Activated CD4-positive, CD25-positive, alpha-beta regulatory T cell (primary cell): ENCODE data around the gene FBLN1.
"Not testable (repeated sequence)": the region's sequence is repeated elsewhere in the genome, so short reads cannot be mapped to it uniquely, and the experiment has no call there.

Experiments
- DNase-seq, 4 experiments: peaks; one replicate each; lab custom pipeline; 2025; lab: John Stamatoyannopoulos, UW

FBLN1 gene

DNA sequence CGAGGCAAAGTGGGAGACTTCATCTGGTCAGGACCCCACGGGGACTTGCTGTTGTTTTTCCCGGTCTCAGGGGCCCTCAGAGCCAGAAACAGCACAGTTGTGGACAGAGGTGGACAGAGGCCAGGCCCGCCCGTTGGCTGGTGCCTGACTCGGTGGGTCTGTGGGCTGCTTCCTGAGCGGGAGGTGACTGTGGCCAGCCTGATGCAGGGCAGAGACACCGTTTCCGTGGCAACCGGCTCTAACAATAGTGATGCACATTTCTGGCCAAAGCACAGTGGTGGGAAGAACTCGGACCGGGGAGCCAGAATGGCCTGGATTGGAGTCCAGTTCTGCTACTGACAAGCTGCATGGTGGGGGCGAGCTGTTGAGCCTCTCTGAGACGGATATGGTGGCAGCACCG is 110.3 kb downstream of the FBLN1 start:
- DNase-seq = no peak

DNA sequence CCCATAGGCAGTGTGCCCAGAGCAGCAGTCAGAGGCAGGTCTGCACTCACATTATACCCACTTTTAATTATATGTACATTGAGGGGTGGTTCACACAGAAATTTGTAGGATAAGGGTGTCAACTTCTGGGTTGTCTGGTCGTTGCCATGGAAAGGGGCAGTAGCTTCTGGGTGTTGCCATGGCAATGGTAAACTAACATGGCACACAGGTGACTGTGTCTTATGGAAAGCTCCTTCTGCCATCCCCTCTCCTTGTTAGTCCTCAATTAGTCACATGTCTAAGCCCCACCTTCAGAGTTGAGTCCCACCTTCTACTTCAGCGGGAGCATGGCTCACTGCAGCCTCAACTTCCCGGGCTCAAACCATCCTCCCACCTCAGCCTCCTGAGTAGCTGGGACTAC is 112.7 kb downstream of the FBLN1 start:
- DNase-seq = no peak

DNA sequence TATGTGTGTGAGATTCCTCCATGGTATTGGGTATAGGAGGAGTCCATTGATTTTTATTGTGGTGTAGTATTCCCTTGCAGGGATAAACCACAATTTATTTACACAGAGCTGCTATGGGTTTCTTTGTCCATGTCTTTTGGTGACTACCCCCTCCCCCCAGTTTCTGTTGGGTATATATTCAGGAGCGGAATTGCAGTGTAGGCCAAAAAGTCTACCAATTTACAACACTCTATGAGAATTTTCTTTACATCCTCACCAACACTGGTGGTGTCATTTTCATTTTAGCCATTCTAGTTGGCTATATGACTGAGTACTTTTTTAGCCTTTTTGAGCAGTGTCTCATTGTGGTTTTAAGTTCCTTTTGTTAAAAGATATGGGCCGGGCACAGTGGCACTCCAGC is 113.7 kb downstream of the FBLN1 start:
- no peak for DNase-seq

DNA sequence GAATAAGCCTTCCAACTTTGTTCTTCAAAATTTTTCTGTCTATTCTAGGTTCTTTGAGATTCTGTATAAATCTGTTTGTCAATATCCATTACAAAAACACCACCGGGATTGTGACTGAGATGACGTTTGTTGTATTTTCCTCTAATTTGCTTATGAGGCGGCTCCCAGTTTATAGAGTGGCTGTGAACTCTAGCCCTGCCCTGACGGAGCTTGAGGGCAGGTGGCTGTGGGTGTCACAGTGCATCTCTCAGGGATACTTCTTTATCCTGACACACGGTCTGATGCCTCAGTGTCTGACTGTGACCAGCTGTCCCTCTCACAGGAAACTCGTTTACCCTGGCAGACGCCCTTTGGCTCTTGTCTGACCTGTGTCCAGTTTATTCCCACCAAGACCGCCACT is 115.3 kb downstream of the FBLN1 start:
- DNase-seq = no peak

DNA sequence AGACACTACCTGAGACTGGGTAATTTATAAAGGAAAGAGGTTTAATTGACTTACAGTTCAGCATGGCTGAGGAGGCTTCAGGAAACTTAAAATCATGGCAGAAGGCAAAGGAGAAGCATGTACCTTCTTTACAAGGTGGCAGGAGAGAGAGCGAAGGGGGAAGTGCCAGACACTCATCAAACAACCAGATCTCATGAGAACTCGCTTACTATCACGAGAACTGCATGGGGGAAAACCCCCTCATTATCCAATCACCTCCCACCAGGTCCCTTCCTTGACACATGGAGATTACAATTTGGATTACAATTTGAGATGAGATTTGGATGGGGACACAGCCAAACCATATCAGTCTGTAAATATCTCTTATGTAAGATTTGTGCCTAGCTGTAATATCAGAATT is 118.0 kb downstream of the FBLN1 start:
- no peak for DNase-seq

DNA sequence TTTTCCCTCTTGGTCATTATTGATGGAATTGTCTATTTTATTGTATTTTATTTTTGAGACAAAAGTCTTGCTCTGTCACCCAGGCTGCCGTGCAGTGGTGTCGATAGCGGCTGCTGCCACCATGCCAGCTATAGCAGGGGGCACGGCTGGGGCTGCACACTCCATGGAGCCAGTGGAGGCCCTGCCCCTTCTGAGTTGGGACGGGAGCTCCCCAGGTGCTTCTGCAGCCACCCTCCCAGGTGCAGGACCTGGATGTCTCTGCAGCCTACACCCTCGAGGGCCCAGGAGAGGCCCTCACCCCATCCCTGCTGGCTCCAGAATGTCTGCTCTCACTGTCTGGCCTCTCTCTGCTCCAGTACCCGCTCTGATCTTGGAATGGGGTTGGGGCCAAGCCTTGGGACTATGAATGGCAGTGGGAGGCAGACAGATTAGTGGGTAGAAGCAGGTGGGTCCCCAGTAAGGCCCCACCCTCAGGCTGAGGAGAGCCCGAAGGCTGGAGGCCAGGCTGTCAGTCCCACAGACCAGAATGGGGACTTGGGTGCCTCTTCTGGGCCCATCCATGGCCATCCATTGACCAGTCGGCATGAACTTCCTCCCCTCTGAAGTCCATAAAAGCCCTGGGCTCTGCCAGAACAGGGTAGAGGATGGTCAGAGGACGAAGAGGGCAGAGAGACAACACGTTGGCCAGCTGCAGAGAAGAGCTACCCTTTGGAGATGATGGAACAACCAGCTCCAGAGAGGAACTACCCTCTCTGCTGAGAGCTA is 119.3 kb downstream of the FBLN1 start:
- no peak for DNase-seq

DNA sequence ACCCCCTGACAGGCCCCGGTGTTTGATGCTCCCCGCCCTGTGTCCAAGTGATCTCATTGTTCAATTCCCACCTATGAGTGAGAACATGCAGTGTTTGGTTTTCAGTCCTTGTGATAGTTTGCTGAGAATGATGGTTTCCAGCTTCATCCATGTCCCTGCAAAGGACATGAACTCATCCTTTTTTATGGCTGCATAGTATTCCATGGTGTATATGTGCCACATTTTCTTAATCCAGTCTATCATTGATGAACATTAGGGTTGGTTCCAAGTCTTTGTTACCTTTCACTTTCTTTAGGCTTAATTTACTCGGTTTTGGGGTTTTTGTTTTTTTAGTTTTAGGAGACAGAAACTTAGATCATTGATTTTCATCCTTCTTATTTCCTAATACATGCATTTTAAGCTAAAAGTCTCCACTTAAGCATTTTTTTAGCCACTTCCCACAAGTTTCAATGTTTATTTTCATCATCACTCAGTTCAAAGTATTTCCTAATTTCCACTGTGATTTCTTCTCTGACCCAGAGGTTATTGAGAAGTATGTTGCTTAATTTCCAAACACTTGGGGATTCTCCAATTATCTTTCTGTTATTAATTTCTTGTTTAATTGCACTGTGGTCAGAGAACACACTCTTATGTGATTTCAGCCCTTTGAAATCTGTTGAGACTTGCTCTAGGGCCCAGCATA is 120.9 kb downstream of the FBLN1 start:
- DNase-seq = not testable (repeated sequence)

DNA sequence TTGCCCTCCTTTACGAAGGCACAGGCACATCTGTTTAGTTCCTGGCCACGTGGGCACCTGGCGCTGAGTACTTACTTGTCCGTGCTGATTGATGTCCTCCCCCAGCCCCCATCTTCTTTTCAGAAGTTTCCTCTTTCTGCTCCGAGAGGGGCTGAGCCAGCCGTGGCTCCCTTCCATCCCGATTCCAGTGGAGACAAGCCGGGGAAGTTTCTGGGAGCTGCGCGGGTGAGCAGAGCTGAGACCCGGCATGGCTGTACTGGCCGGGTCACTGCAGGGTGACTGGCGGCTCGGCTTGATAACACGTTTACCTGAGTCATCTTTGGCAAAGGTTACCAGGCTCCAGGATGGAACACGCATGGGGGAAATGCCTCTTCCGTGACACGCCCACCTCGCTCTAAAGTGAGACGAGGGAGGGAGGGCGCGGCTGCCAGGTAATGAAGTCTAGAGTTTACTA is 123.5 kb downstream of the FBLN1 start:
- no peak for DNase-seq

DNA sequence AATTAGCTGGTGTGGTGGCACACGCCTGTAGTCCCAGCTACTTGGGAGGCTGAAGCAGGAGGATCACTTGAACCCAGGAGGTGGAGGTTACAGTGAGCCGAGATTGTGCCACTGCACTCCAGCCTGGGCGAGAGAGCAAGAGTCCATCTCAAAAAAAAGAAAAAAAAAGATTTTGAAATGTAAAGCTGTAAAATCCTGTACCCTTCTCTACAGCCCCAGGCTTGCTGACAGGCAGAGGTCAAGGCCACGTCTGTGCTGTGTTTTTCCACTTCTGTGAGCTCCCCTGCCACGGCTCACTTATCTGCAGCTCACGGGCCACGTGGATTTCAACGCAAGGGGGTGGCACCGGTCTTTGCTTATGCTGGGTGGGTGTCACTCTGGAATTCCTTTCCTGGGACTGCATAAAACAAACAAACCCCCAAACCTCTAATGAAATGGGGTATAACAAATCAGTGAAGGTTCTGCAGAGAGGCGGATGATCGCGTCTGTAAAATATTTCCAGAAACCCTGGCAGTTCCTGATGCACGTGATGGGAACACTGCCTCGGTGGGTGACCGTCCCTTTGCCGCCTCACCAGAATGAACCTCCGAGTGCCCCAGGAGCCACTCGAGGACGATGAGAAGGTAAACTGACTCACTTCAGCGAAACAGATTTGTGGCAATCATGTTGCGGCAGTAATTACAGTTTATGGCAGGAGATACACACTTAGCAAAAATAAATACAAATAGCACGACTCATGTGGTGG is 125.0 kb downstream of the FBLN1 start:
- no peak for DNase-seq

DNA sequence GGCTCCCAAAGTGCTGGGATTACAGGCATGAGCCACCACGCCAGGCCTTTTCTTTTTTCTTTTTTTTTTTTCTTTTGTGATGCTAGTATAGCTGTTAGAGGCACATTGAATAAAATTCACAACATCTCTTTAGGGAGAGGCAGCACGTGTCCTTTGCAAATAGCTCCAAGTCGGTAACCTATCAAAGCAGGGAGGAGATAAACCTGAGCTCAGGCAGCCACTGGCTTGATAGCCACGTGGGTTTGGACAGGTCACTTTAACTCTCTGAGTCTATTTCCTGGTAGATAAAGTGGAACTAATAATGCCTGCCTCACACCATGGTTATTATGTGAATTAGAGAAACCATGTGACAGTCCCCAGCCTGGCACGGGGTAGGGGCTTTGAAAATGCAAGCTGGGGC is 125.8 kb downstream of the FBLN1 start:
- no peak for DNase-seq

DNA sequence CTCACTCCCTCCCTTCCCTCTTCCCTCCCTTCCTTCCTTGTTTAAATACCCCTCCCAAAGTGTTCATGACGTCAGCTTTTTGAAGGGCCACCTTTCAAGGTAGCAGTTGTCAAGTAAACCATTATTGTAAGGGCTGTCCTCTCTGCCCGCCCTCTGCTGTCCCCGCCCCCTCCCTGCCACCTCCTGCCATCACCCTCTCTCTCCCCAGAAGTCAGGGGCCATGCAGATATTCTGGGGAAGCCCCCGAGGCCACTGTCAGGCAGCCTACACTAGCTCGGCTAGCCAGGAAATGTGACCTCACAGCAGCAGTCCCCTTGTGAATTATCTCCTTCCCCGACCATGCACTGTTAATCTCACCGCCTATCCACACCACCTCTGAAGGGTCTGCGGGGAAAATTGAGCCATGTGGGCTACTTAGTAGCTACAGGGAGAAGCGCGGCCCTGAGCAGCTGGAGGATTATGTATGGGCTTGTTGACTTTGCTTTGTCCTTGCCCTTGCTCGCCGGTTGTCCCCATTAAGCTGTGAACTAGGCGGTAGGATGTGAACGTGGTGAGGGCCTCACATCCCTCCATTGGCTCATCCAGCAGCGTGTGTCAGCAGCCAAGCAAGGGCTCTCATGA is 126.9 kb downstream of the FBLN1 start:
- no peak for DNase-seq

DNA sequence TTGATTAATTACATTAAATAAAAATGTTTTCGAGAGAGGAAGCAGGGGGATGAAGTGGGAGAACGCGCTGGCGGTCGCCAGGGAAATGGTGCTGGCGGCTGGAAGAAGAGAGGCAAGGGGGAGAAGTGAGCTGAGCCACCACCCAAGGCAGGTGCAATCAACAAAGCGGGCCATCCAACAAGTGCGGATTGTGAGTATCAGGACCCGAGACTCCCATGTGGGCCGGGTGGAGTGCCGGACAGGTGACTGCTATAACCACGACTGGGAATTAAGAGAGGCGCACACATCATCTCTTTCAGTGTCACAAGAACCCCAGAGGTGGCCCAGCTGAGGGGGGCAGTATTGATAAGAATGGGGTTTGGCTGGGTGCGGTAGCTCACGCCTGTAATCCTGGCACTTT is 127.8 kb downstream of the FBLN1 start:
- no peak for DNase-seq

DNA sequence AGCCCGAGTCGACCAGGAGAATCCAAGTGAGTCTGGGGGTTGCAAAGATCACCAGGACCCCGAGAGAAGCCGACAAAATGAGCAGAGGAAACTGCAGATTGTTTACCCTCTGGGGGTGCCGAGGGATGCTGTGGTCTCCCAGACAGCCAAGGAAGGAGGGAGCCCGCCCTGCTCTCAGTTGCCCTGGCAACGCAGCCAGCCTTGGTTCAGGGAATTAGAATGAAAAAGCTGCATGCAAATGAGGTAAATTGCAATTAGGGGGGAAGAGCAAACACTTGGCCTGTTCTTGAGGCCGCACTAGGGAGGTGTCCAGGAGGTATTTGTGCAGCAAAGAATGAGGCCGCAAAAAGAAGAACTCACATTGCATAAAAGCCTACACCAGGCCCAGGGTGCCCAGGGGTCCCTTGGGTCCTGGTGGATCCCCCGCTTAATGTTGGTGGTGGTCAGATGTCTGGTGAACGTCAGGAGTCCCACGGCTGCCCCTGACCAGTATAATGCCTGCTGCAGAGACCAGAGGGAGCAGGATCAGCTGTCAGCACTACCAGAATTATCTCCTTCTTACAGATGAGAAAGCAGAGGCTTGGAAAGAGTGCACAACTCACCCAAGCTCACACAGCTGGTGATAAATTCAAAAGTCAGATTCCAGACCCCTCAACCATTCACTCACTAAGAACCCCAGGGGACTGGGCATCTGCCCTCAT is 128.6 kb downstream of the FBLN1 start:
- DNase-seq = no peak

DNA sequence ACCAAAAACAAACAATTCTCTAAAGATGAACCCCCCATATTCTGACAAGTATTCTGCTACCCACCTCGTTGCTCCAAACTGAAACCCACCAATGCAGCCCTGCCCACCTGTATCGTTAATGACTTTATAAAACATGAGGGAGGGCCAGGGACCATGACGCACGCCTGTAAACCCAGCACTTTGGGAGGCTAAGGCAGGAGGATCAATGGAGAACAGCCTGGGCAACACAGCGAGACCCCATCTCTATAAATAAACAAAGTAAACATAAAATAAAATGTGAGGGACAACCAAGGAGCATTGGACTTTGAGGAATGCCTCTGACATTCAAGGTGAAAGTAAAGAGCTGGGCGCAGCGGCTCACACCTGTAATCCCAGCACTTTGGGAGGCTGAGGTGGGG is 129.2 kb downstream of the FBLN1 start:
- DNase-seq = no peak

DNA sequence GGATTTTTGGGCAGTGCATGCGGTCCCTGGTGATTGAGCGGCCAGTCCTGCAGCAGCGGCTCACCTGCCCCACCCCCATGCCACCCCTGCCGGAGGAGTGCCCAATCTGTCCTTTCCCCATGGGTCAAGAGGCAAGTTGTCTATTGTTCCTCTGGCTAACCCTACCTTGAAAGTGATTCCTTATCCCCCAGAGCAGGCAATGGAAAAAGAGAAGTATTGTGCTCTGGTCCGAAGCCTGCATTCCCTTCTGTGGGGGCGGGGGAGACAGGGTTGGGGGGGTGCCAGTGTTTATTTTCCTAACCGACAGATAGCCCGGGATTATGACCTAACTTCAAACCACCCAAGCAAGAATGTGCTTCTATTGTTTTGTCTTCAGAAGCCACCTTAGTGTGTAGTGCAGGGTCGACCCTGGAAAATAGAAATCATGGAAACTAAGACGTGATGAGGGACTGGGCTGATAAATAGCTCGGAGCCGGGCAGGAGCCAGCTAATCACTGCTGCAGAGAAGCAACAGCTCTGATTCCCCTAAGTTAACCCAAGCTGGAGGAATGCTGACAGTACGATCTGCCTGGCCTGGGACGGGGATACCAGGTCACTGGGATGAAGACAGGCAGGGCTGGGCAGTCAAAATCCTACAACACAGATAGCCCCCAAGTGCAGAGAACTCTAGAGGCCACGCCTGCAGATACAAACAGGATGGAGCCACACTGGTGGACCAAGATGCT is 130.3 kb downstream of the FBLN1 start:
- DNase-seq = no peak

DNA sequence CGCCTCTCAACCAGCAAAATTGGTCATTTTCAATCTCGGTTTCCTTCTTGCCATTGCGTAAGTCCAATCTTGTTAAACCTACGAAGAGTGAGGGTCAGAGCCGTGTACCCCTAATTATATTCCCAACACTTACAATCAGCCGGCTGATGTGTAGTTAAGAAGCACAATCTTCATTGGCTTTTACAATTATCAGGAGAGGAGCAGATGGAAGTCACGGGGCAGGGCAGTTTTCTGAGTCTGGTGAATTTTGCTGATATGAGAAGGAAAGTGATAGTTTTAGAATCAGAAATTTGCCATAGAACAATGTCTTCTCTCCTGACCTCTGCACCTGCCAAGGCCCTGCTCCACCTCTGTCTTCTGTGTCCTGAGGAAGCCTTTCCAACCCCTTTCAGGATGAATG is 134.0 kb downstream of the FBLN1 start:
- DNase-seq = no peak

DNA sequence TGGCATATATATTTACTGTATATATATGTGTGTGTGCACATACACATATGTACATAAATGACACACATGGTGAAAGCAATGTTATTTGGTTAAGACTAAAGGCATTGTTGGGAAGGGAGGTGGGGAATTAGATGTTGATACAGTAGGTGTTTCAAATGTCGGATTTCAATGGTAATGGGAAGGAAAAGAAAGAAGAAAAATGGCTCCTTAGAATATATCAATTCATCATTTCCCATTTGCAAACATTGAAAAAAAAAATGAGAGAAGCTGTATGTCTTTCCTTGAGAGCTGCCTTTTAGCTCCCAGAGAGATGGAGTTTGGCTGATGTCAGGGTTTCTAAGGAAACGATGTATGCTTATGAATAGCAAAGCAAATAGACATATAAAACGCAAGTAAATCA is 135.5 kb downstream of the FBLN1 start:
- no peak for DNase-seq

DNA sequence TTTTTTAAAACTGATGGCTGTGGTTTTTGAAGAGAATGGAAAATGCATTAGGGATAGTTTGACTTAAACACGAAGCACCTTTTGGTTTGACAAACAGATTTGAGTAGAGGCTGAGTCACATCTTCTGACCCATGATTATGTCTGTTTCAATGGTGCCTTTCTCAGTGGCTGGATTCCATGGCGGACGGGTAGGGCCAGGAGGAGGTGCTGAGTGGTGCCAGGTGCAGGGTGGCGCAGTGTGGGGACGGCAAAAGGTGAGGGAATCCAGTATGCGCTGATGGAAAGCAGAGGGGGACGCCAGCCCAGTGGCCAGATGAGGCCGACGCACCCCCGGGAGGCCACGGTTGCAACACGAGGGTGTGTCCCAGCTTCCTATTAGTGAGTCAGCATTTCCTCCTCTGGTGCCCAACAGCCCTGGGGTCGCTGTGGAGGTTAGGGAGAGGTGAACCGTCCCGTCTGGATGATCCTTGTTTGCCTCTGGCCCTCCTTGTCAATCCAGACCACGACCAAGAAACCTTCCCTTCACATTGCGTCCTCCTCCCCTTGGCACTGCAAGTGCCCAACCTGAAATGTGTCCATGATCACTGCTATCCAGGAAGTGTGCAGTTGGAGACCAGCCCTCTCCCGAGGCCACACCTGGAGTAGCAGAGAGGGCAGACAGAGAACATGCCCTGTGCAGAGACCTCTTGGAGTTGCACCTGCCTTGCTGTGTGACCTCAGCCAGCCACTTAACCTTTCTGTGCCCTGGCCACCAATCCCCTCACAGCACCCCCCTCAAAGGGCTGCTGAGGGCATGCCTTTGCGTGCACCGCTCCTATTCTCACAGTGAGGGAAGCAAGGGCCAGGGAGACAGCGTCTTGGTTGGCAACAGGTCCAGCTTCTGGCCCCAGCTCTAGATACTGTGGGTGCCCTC is 136.4 kb downstream of the FBLN1 start:
- DNase-seq = no peak

DNA sequence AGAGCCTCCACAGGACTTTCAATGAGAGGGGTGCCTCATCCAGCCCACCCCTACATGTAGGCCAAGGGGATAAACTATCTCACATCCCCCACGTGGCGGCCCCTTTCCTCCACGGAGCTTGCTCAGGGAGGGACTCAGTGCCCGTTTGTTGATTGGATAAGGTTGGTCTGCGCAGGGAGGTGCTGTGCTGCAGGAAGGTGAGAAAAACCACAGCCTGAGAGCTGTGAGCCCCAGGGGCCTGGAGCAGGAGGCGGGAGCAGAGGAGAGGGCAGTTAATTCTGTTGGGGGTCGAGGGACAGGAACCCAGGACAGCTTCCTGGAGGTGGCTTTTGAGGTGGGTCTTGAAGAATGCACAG is 137.0 kb downstream of the FBLN1 start:
- DNase-seq = no peak

DNA sequence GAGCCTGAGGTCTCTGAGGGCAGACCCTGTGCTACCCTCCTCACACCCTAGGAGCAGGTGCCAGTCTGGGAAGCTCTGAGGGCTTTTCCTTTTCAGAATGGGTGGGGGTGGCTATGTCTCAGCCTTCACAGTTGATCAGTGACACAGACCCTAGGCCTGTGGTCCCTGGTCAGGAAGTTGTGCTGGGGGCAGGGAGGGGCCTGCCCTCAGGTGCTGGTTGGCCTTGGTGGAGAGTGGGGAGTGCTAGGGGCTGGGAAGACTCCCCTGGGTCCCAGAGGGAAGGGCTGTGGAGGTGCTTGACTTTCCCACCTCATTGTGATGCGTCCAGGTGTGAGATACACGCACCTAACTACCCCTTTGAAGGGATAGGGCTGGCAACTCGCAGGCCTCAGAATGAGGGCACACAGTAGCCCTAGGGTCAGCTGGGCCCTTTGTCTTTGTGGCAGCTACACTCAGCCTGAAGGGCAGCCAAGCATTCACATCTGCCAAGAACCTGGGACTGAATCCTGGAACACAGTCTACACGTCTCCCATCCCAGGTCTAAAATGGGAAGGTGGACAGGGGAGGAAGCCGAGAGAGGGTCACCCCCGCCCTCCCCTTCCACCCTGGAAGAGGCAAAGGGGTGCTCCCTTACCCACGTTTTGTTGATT is 137.7 kb downstream of the FBLN1 start:
- DNase-seq = no peak
